SK-N-MC (cell line): ENCODE data around the gene IL21R.

ENCODE experiments used
- EZH2 ChIP-seq: fragments of 200-600 bp; sonication (generic); IDR thresholded peaks from one replicate; pipeline ENCODE4 v1.6.1; 2017; ENCODE audit warnings: antibody characterized with exemption
- POLR2AphosphoS5 ChIP-seq: IDR thresholded peaks from 2 replicates; pipeline ENCODE4 v1.6.1; 2012; ENCODE audit warnings: mild to moderate bottlenecking, low read depth, low read length, borderline replicate concordance

GRCh38 chr16:27437946-27438345 lies 36.0 kb downstream of the IL21R start:
- no peak for TF ChIP-seq EZH2
- TF ChIP-seq POLR2AphosphoS5 = no peak
